GM12878 (cell line): ENCODE measurements around the gene NKD1. TPM values are rescaled to one million over a fixed set of nuclear protein-coding genes. Genes with fewer than 3 reads are reported as not detected.

Experiments used
- ATAC-seq: fragments of 200-7000 bp; cut with Tn5 transposase; 3 replicates; pipeline ENCODE4 v1.9.1; 2020; ENCODE audit warnings: mild to moderate bottlenecking, moderate library complexity
- BruUV-seq: library from RNA; stranded (reverse); fragments of 400-500 nt; replicated peaks from 2 replicates; lab custom pipeline; 2021; lab: Mats Ljungman, UMichigan
- CTCF ChIA-PET: fragments of 300-600 bp; sonication (Branson Sonifier 250); formaldehyde crosslinking; extraction: SDS; loops from one replicate; lab custom pipeline; 2021; ENCODE audit warnings: inconsistent platforms; lab: Yijun Ruan, JAX
- POLR2A ChIA-PET: fragments of 350-600 bp; formaldehyde crosslinking; extraction: SDS; loops from one replicate; lab custom pipeline; 2021; ENCODE audit warnings: inconsistent platforms; lab: Charles Lee
- RAD21 ChIA-PET: fragments of 300-600 bp; sonication (Branson Sonifier 250); formaldehyde crosslinking; loops from one replicate; lab custom pipeline; 2023; ENCODE audit warnings: antibody characterized with exemption; ENCODE audit not compliant: unreplicated experiment; lab: Charles Lee
- SMC1A ChIA-PET: fragments of 300-600 bp; sonication (Branson Sonifier 250); formaldehyde crosslinking; loops from one replicate; lab custom pipeline; 2023; ENCODE audit not compliant: unreplicated experiment, uncharacterized antibody; lab: Charles Lee
- DNase-seq: peaks from one replicate; pipeline ENCODE4 v3.0.0-alpha.2; 2011; ENCODE audit warnings: low read depth, low spot score
- FAIRE-seq: peaks from 3 replicates; lab custom pipeline; 2011; peaks lifted over from hg19 to GRCh38; lab: Jason Lieb, UNC
- H2AFZ ChIP-seq: 2 replicates; pipeline ENCODE4 v1.6.0; 2011; ENCODE audit warnings: low read depth, low read length, control low read depth; ENCODE audit not compliant: control insufficient read depth
- H3K27ac ChIP-seq: 2 replicates; pipeline ENCODE4 v1.5.1; 2011; ENCODE audit warnings: control low read depth; ENCODE audit not compliant: control insufficient read depth, insufficient read depth
- H3K27me3 ChIP-seq, 2 experiments: replicated peaks in 1 of 2; 2 replicates each; pipeline versions ENCODE4 v1.6.0 to v1.6.1; 2011; ENCODE audit warnings: low read length in 1 of 2; ENCODE audit not compliant: control insufficient read depth in 2 of 2, insufficient read depth in 2 of 2
- H3K36me3 ChIP-seq, 2 experiments: 2 replicates each; pipeline ENCODE4 v1.5.1; 2011; ENCODE audit warnings: low read length in 1 of 2; ENCODE audit not compliant: control insufficient read depth in 2 of 2, insufficient read depth in 2 of 2
- H3K4me1 ChIP-seq: 2 replicates; pipeline ENCODE4 v1.6.1; 2011; ENCODE audit warnings: mild to moderate bottlenecking, low read length, moderate library complexity, mixed read lengths; ENCODE audit not compliant: control insufficient read depth, insufficient read depth
- H3K4me2 ChIP-seq: 2 replicates; pipeline ENCODE4 v1.6.0; 2011; ENCODE audit warnings: control low read depth; ENCODE audit not compliant: control insufficient read depth, insufficient read depth
- H3K4me3 ChIP-seq: fragments of 200-600 bp; sonication (generic); 2 replicates; pipeline ENCODE4 v1.5.1; 2016
- H3K79me2 ChIP-seq: 2 replicates; pipeline ENCODE4 v1.6.0; 2011; ENCODE audit warnings: low read length; ENCODE audit not compliant: control insufficient read depth, insufficient read depth
- H3K9ac ChIP-seq: 2 replicates; pipeline ENCODE4 v1.8.0; 2011; ENCODE audit warnings: low read length, control low read depth, mixed read lengths; ENCODE audit not compliant: control insufficient read depth, insufficient read depth
- H3K9me3 ChIP-seq: replicated peaks from 3 replicates; pipeline ENCODE4 v1.5.1; 2011; ENCODE audit warnings: mild to moderate bottlenecking, low read length; ENCODE audit not compliant: control insufficient read depth, insufficient read depth
- H4K20me1 ChIP-seq: 2 replicates; pipeline ENCODE4 v1.6.0; 2011; ENCODE audit not compliant: control insufficient read depth, insufficient read depth
- GABPA ChIP-seq: IDR thresholded peaks from 2 replicates; pipeline ENCODE4 v1.6.1; 2014; ENCODE audit warnings: antibody characterized with exemption, low read depth, mild to moderate bottlenecking, inconsistent platforms
- NRF1 ChIP-seq: conservative IDR thresholded peaks from 2 replicates; pipeline ENCODE4 v1.6.1; 2011; ENCODE audit warnings: mild to moderate bottlenecking, low read depth, low read length, improper control_type of control experiment
- PBX3 ChIP-seq: IDR thresholded peaks from 2 replicates; pipeline ENCODE4 v1.6.1; 2011; ENCODE audit warnings: mild to moderate bottlenecking, low read depth, low read length, moderate library complexity; ENCODE audit not compliant: insufficient replicate concordance
- RAD51 ChIP-seq: fragments of 450-650 bp; IDR thresholded peaks from 2 replicates; pipeline ENCODE4 v1.6.1; 2016; ENCODE audit warnings: moderate library complexity, mild to moderate bottlenecking, inconsistent platforms
- RBBP5 ChIP-seq: fragments of 200-600 bp; sonication (generic); conservative IDR thresholded peaks from 2 replicates; pipeline ENCODE4 v1.6.1; 2016
- SMARCA5 ChIP-seq: fragments of 450-650 bp; IDR thresholded peaks from 2 replicates; pipeline ENCODE4 v1.6.1; 2017; ENCODE audit warnings: mild to moderate bottlenecking
- ZNF592 ChIP-seq: fragments of 450-650 bp; IDR thresholded peaks from 2 replicates; pipeline ENCODE4 v1.6.1; 2017; ENCODE audit warnings: mild to moderate bottlenecking, moderate library complexity
- WGBS: methylation state at CpG from one replicate; pipeline ENCODE4 v1.1.6; 2016; ENCODE audit warnings: low lambda C conversion rate; ENCODE audit not compliant: insufficient replicate concordance, insufficient coverage; ENCODE audit errors: missing lambda C conversion rate; 5-methylcytosine and 5-hydroxymethylcytosine counted together
- in situ Hi-C: fragments of 300-500 bp; cut with MboI; formaldehyde crosslinking; loops from 9 replicates; pipeline ENCODE4 v1.14.3; 2018; ENCODE audit warnings: mixed read lengths
- intact Hi-C: fragments of 100-400 bp; cut with micrococcal nuclease; formaldehyde crosslinking; loops from one replicate; pipeline ENCODE4 v1.14.2; 2022; ENCODE audit not compliant: unreplicated experiment
- polyA plus RNA-seq, 11 experiments: library from polyadenylated mRNA; depleted of rRNA in 4 of 11; unstranded in 6 of 11; stranded (reverse) in 5 of 11; fragments of >200 nt; fragmentation: Nextera tagmentation in 4 of 11; fragmentation: Illumina TruSeq in 1 of 11; extraction: Ambion mirVana in 4 of 11; extraction: Trizol in 1 of 11; gene quantifications; 1 replicate in 1 of 11; 2 replicates in 10 of 11; pipeline versions ENCODE4 v1.2.1 to v1.2.3, GENCODE V29; 2011 to 2016; ENCODE audit warnings: inconsistent platforms in 2 of 11, missing spikeins in 2 of 11, low read depth in 1 of 11
- total RNA-seq, 4 experiments: library from RNA; depleted of rRNA in 3 of 4; stranded (reverse); fragments of >200 nt in 3 of 4; fragmentation: Illumina TruSeq in 1 of 4; extraction: Trizol in 1 of 4; gene quantifications; 2 replicates each; pipeline versions ENCODE4 v1.2.1 to v1.2.3, GENCODE V29; 2013 to 2021

Gene NKD1
- total and polyA plus RNA-seq, 10 of the 15 experiments (the other 5 are each of a cell fraction or from before 2014, with no cell fraction given): under 0.01 to 0.49 (median 0.04) TPM; not detected in 2

- CTCF ChIA-PET: no interaction called here
- Histone ChIP-seq H3K4me2 (no peak overlapping the region), H3K9me3 (no peaks in the 10 kb centered on the region), H2AFZ (no peak overlapping the region), H3K79me2 (no peaks in the 10 kb centered on the region), H3K9ac (no peak overlapping the region), H3K36me3 (no peaks in the 10 kb centered on the region), H3K27ac (no peak overlapping the region), H3K4me3 (no peak overlapping the region), H3K27me3 (no peaks in the 10 kb centered on the region), H4K20me1 (no peaks in the 10 kb centered on the region), H3K4me1 (no peaks in the 10 kb centered on the region)
- TF ChIP-seq RAD51 (no peak), RBBP5 (no peak), NRF1 (no peak), ZNF592 (no peak), GABPA (no peak), PBX3 (no peak), SMARCA5 (no peak)
- RAD21 ChIA-PET: interaction anchor here (1.0 kb wide), 1 partner anchor 68 kb away, joined by 3 read pairs; no protein-coding TSS in a partner anchor
- WGBS: 57% methylated on average over 17 of the region's 17 CpGs
- no peak for DNase-seq
- BruUV-seq: no TSS peak
- no peak for ATAC-seq
- intact Hi-C loops (no loop called here), in situ Hi-C loops (no loop called here)
- SMC1A ChIA-PET: no interaction called here
- POLR2A ChIA-PET: no interaction called here
- no peak for FAIRE-seq
Observed at GRCh38 chr16:50597563-50598255, 49.5 kb downstream of the NKD1 start.
